Spleen (tissue), 11 donors: ENCODE measurements around the gene TUBA1B. TPM values are rescaled to one million over a fixed set of nuclear protein-coding genes. Genes with fewer than 3 reads are reported as not detected.
"Not testable (repeated sequence)": the region's sequence is repeated elsewhere in the genome, so short reads cannot be mapped to it uniquely, and the experiment has no call there.

Experiments
- DNase-seq: peaks from one replicate; pipeline ENCODE4 v3.0.0-alpha.2; 2020
- H3K27ac ChIP-seq, 8 donors: fragments of 200-600 bp; sonication (generic) in 7 of 8; 1 replicate in 4 of 8; 2 replicates in 4 of 8; pipeline versions ENCODE4 v1.5.0 to v1.8.0; 2016 to 2021; ENCODE audit warnings: inconsistent platforms in 4 of 8, mild to moderate bottlenecking in 4 of 8, moderate library complexity in 1 of 8
- H3K27me3 ChIP-seq, 7 donors: fragments of 200-600 bp; sonication (generic) in 6 of 7; replicated peaks in 1 of 7; 1 replicate in 4 of 7; 2 replicates in 3 of 7; pipeline versions ENCODE4 v1.5.0 to v1.8.0; 2016 to 2021; ENCODE audit warnings: inconsistent platforms in 3 of 7, mild to moderate bottlenecking in 1 of 7
- H3K36me3 ChIP-seq, 6 donors: fragments of 200-600 bp; sonication (generic) in 5 of 6; 1 replicate in 4 of 6; 2 replicates in 2 of 6; pipeline versions ENCODE4 v1.5.0 to v1.8.0; 2016 to 2021; ENCODE audit warnings: inconsistent platforms in 2 of 6
- H3K4me1 ChIP-seq, 6 donors: fragments of 200-600 bp; sonication (generic) in 5 of 6; 1 replicate in 3 of 6; 2 replicates in 3 of 6; pipeline versions ENCODE4 v1.5.0 to v1.8.0; 2016 to 2021; ENCODE audit warnings: inconsistent platforms in 3 of 6
- H3K4me3 ChIP-seq, 8 donors: fragments of 200-600 bp; sonication (generic) in 7 of 8; 1 replicate in 4 of 8; 2 replicates in 4 of 8; pipeline versions ENCODE4 v1.5.0 to v1.8.0; 2016 to 2021; ENCODE audit warnings: inconsistent platforms in 4 of 8, mild to moderate bottlenecking in 4 of 8, moderate library complexity in 2 of 8
- H3K9me3 ChIP-seq, 8 donors: fragments of 200-600 bp; sonication (generic) in 7 of 8; 1 replicate in 4 of 8; 2 replicates in 4 of 8; pipeline versions ENCODE4 v1.5.0 to v1.8.0; 2016 to 2021; ENCODE audit warnings: inconsistent platforms in 4 of 8
- CTCF ChIP-seq, 11 experiments: fragments of 200-600 bp in 7 of 11; fragments of 450-650 bp in 4 of 11; sonication (generic) in 4 of 11; IDR thresholded peaks in 8 of 11; conservative IDR thresholded peaks in 3 of 11; 1 replicate in 7 of 11; 2 replicates in 4 of 11; pipeline versions ENCODE4 v1.4.0 to v1.8.0; 2016 to 2021; ENCODE audit warnings: antibody characterized with exemption in 11 of 11, inconsistent platforms in 4 of 11, mild to moderate bottlenecking in 1 of 11
- POLR2A ChIP-seq, 3 donors: fragments of 450-650 bp; IDR thresholded peaks; one replicate each; pipeline ENCODE4 v1.5.1; 2017; ENCODE audit warnings: antibody characterized with exemption in 3 of 3, mild to moderate bottlenecking in 1 of 3
- POLR2AphosphoS5 ChIP-seq, 3 donors: sonication (generic); formaldehyde crosslinking; IDR thresholded peaks; one replicate each; pipeline ENCODE4 v1.5.1; 2017; ENCODE audit warnings: antibody characterized with exemption in 3 of 3
- WGBS, 5 donors: extraction: QIAGEN DNeasy Blood & Tissue Kit in 3 of 5; methylation state at CpG; one replicate each; pipeline versions ENCODE4 v1.1.5 to v1.1.7; 2013 to 2018; 5-methylcytosine and 5-hydroxymethylcytosine counted together
- intact Hi-C: fragments of 100-400 bp; cut with DNase I; formaldehyde crosslinking; loops from one replicate; pipeline ENCODE4 v1.15.0; 2023; ENCODE audit warnings: low total_unique reads
- polyA plus RNA-seq, 3 donors: library from polyadenylated mRNA; stranded (reverse); fragments of 200-250 nt; gene quantifications; one replicate each; pipeline ENCODE4 v1.2.1, GENCODE V29; 2013
- total RNA-seq, 7 donors: library from RNA; depleted of rRNA in 3 of 7; stranded (reverse); fragments of >200 nt in 3 of 7; fragmentation: NEBNext Ultra II Directional in 4 of 7; extraction: Animal tissue kit (Norgen Biotek cat#: 25700) in 4 of 7; gene quantifications; one replicate each; pipeline versions ENCODE4 v1.1.0 to v1.2.1, GENCODE V29; 2016 to 2021
- donor health status: healthy with polysubstance abuse.
- donor health status: DM: no; HTN: no; CAD: no; lungs with moderate emphysema.
- donor health status: DM: no; HTN: no; CAD: no.
- donor health status: Bipolar disorder and iron deficiency.
- donor health status: healthy.
- donor health status: DM: no; HTN: no; CAD: no.
- donor health status: DM: yes; HTN: yes; CAD: no.

The TUBA1B gene
- total and polyA plus RNA-seq, 10 donors, result 231 to 706 (median 476) TPM

- WGBS, 5 donors, result 48 to 69% (median 53%) methylated on average over 18 of the region's 18 CpGs
- H3K27me3 ChIP-seq, result no peaks in the 10 kb centered on the region
- no peak for DNase-seq
Observed at GRCh38 chr12:49129332-49130150, 1.7 kb downstream of the TUBA1B start.

GRCh38 chr12:49127971-49128370 lies 3.2 kb downstream of the TUBA1B start:
- not testable (repeated sequence) for DNase-seq, H3K27me3 ChIP-seq, H3K9me3 ChIP-seq, H3K4me3 ChIP-seq
- intact Hi-C loops, result loop anchor here (10.0 kb wide), 1 partner anchor 63 kb away; the partner anchor contains the start of genes KMT2D and RHEBL1
- peaks cover 0 to 38% (median 29%) of the 10 kb centered on the region in 6 donors for H3K36me3 ChIP-seq
- 85 to 96% (median 93%) methylated on average over 4 to 7 of the region's 8 CpGs for WGBS, 5 donors
- H3K27ac ChIP-seq, result peak overlapping the region in 1 of 8 donors; percentile 15
- TF ChIP-seq POLR2AphosphoS5 (IDR thresholded peaks at IDR 0.05), result peak in 1 of 3 donors; percentile 51
- peaks cover 24 to 46% (median 33%) of the 10 kb centered on the region in 6 donors for H3K4me1 ChIP-seq

More at GRCh38 chr12:49129332-49130150, 1.7 kb downstream of the TUBA1B start:
- intact Hi-C loops, result loop anchor here (2.0 to 10.0 kb wide), 3 partner anchors 59 to 105 kb away; partner anchors contain the start of genes KMT2D, RHEBL1 and TUBA1A
- peaks cover 0 to 38% (median 29%) of the 10 kb centered on the region in 6 donors for H3K36me3 ChIP-seq
- H3K4me3 ChIP-seq, result peak overlapping the region; percentile 73 to 98 (median 92)
- H3K27ac ChIP-seq, result peak overlapping the region; percentile 99 to 100 (median 100)
- no peaks in the 10 kb centered on the region for H3K9me3 ChIP-seq
- H3K4me1 ChIP-seq, result peaks cover 26 to 60% (median 41%) of the 10 kb centered on the region in 6 donors
- TF ChIP-seq POLR2AphosphoS5 (IDR thresholded peaks at IDR 0.05) (peak in 1 of 3 donors; percentile 4), CTCF (IDR thresholded peaks at IDR 0.05 in 8 of 11, conservative IDR thresholded peaks at IDR 0.05 in 3 of 11) (no peak), POLR2A (IDR thresholded peaks at IDR 0.05) (no peak)

- TF ChIP-seq CTCF (IDR thresholded peaks at IDR 0.05 in 8 of 11, conservative IDR thresholded peaks at IDR 0.05 in 3 of 11) (no peak), POLR2AphosphoS5 (IDR thresholded peaks at IDR 0.05) (peak in 1 of 3 donors; percentile 5), POLR2A (IDR thresholded peaks at IDR 0.05) (no peak)
- Histone ChIP-seq H3K36me3 (peaks cover 0 to 38% (median 29%) of the 10 kb centered on the region in 6 donors), H3K9me3 (no peaks in the 10 kb centered on the region), H3K27ac (peak overlapping the region in 1 of 8 donors; percentile 15), H3K4me3 (no peak overlapping the region), H3K4me1 (peaks cover 18 to 38% (median 24%) of the 10 kb centered on the region in 6 donors), H3K27me3 (no peaks in the 10 kb centered on the region)
- intact Hi-C loops, result loop anchor here (10.0 kb wide), 1 partner anchor 62 kb away; the partner anchor contains the start of genes KMT2D and RHEBL1
- no peak for DNase-seq
- 86 to 96% (median 92%) methylated on average over 4 of the region's 4 CpGs for WGBS, 5 donors
Observed at GRCh38 chr12:49126852-49127763, 4.1 kb downstream of the TUBA1B start.

- DNase-seq, result no peak
- Histone ChIP-seq H3K4me1 (peaks cover 0 to 6% (median 0%) of the 10 kb centered on the region in 6 donors), H3K4me3 (no peak overlapping the region), H3K36me3 (no peaks in the 10 kb centered on the region), H3K27me3 (no peaks in the 10 kb centered on the region), H3K9me3 (no peaks in the 10 kb centered on the region), H3K27ac (no peak overlapping the region)
- peak in 9 of 11 experiments; percentile 14 to 62 (median 53) for TF ChIP-seq CTCF (IDR thresholded peaks at IDR 0.05 in 8 of 11, conservative IDR thresholded peaks at IDR 0.05 in 3 of 11)
- TF ChIP-seq POLR2AphosphoS5 (IDR thresholded peaks at IDR 0.05), result no peak
- intact Hi-C loops, result loop anchor here (5.0 to 10.0 kb wide), 2 partner anchors 34 to 56 kb away; partner anchors contain the start of genes KMT2D and RHEBL1
- WGBS, 5 donors, result 44 to 57% (median 51%) methylated on average over 6 of the region's 6 CpGs
Observed at GRCh38 chr12:49121047-49121696, 10.0 kb downstream of the TUBA1B start.
